Measurements from ENCODE around the gene IL31RA. TPM values are rescaled to one million over a fixed set of nuclear protein-coding genes. Genes with fewer than 3 reads are reported as not detected.

The IL31RA gene
- total and polyA plus RNA-seq, 2 of the 13 experiments (the other 11 are each of a cell fraction or from before 2014, with no cell fraction given), result not detected

DNA sequence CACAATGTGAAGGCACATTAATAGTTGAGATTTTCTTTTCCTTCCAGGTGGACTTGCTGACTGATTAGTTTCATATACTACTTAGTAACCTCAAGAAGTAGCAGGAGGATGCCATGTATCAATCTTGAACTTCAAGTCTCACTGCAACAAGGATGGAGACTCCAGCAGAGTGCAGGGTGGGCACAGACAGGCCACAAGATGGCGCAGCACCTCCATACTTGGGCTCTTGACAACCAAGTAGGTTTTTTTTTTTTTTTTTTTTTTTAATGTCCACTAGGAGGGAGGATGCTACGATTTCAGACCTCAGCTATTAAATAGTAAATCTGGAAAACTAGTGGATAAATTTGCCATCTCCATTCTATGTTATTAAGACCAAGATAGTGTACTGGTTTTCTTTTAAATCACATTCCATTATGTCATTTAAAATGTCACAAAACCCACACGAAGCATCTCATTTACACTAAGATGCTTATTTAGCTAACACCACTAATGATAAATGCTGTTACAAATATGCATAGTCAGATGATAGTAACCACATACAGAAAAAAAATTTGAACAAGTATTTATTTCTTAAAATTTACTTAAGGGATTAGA lies 85.0 kb downstream of the IL31RA start (continued):
- TF ChIP-seq, protein P1, sequence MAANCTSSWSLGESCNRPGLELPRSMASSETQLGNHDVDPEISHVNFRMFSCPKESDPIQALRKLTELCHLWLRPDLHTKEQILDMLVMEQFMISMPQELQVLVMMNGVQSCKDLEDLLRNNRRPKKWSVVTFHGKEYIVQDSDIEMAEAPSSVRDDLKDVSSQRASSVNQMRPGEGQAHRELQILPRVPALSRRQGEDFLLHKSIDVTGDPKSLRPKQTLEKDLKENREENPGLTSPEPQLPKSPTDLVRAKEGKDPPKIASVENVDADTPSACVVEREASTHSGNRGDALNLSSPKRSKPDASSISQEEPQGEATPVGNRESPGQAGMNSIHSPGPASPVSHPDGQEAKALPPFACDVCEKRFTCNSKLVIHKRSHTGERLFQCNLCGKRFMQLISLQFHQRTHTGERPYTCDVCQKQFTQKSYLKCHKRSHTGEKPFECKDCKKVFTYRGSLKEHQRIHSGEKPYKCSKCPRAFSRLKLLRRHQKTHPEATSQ (CRISPR knock-in tag; IDR thresholded peaks at IDR 0.05; ENCODE audit: borderline replicate concordance), result no peak
- no peak for TF ChIP-seq CBFB (CRISPR knock-in tag; IDR thresholded peaks at IDR 0.05)
- TF ChIP-seq, protein P2, sequence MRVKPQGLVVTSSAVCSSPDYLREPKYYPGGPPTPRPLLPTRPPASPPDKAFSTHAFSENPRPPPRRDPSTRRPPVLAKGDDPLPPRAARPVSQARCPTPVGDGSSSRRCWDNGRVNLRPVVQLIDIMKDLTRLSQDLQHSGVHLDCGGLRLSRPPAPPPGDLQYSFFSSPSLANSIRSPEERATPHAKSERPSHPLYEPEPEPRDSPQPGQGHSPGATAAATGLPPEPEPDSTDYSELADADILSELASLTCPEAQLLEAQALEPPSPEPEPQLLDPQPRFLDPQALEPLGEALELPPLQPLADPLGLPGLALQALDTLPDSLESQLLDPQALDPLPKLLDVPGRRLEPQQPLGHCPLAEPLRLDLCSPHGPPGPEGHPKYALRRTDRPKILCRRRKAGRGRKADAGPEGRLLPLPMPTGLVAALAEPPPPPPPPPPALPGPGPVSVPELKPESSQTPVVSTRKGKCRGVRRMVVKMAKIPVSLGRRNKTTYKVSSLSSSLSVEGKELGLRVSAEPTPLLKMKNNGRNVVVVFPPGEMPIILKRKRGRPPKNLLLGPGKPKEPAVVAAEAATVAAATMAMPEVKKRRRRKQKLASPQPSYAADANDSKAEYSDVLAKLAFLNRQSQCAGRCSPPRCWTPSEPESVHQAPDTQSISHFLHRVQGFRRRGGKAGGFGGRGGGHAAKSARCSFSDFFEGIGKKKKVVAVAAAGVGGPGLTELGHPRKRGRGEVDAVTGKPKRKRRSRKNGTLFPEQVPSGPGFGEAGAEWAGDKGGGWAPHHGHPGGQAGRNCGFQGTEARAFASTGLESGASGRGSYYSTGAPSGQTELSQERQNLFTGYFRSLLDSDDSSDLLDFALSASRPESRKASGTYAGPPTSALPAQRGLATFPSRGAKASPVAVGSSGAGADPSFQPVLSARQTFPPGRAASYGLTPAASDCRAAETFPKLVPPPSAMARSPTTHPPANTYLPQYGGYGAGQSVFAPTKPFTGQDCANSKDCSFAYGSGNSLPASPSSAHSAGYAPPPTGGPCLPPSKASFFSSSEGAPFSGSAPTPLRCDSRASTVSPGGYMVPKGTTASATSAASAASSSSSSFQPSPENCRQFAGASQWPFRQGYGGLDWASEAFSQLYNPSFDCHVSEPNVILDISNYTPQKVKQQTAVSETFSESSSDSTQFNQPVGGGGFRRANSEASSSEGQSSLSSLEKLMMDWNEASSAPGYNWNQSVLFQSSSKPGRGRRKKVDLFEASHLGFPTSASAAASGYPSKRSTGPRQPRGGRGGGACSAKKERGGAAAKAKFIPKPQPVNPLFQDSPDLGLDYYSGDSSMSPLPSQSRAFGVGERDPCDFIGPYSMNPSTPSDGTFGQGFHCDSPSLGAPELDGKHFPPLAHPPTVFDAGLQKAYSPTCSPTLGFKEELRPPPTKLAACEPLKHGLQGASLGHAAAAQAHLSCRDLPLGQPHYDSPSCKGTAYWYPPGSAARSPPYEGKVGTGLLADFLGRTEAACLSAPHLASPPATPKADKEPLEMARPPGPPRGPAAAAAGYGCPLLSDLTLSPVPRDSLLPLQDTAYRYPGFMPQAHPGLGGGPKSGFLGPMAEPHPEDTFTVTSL (CRISPR knock-in tag; IDR thresholded peaks at IDR 0.05; ENCODE audit: borderline replicate concordance), result no peak
- TF ChIP-seq YEATS2 (CRISPR knock-in tag; IDR thresholded peaks at IDR 0.05; ENCODE audit: borderline replicate concordance), result no peak
- TF ChIP-seq MYNN (CRISPR knock-in tag; IDR thresholded peaks at IDR 0.05; ENCODE audit: low read depth), result no peak
- TF ChIP-seq STAG1 (CRISPR knock-in tag; IDR thresholded peaks at IDR 0.05), result peak; percentile 88
- TF ChIP-seq ZSCAN31 (CRISPR knock-in tag; IDR thresholded peaks at IDR 0.05; ENCODE audit: low read depth), result no peak
- no peak for TF ChIP-seq ZNF335 (CRISPR knock-in tag; IDR thresholded peaks at IDR 0.05)
- 0 out of 2 replicates have a peak, but pooled peaks have one; percentile 10 for TF ChIP-seq FOSL2 (CRISPR knock-in tag; IDR thresholded peaks at IDR 0.05)
- TF ChIP-seq ZNF446 (CRISPR knock-in tag; IDR thresholded peaks at IDR 0.05), result no peak
- TF ChIP-seq TCF12 (IDR thresholded peaks at IDR 0.05), result no peak
- TF ChIP-seq TCF12 (CRISPR knock-in tag; IDR thresholded peaks at IDR 0.05), result no peak
- TF ChIP-seq, protein P3, sequence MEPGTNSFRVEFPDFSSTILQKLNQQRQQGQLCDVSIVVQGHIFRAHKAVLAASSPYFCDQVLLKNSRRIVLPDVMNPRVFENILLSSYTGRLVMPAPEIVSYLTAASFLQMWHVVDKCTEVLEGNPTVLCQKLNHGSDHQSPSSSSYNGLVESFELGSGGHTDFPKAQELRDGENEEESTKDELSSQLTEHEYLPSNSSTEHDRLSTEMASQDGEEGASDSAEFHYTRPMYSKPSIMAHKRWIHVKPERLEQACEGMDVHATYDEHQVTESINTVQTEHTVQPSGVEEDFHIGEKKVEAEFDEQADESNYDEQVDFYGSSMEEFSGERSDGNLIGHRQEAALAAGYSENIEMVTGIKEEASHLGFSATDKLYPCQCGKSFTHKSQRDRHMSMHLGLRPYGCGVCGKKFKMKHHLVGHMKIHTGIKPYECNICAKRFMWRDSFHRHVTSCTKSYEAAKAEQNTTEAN (CRISPR knock-in tag; conservative IDR thresholded peaks at IDR 0.05), result no peak
- TF ChIP-seq HMG20B (CRISPR knock-in tag; conservative IDR thresholded peaks at IDR 0.05), result no peak
- TF ChIP-seq RBFOX2 (IDR thresholded peaks at IDR 0.05; ENCODE audit: low read depth, low read length), result no peak
- no peak for TF ChIP-seq ZNF83 (CRISPR knock-in tag; IDR thresholded peaks at IDR 0.05; ENCODE audit: borderline replicate concordance)
- TF ChIP-seq, protein P4, sequence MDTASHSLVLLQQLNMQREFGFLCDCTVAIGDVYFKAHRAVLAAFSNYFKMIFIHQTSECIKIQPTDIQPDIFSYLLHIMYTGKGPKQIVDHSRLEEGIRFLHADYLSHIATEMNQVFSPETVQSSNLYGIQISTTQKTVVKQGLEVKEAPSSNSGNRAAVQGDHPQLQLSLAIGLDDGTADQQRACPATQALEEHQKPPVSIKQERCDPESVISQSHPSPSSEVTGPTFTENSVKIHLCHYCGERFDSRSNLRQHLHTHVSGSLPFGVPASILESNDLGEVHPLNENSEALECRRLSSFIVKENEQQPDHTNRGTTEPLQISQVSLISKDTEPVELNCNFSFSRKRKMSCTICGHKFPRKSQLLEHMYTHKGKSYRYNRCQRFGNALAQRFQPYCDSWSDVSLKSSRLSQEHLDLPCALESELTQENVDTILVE (CRISPR knock-in tag; IDR thresholded peaks at IDR 0.05), result no peak
- TF ChIP-seq, protein P5, sequence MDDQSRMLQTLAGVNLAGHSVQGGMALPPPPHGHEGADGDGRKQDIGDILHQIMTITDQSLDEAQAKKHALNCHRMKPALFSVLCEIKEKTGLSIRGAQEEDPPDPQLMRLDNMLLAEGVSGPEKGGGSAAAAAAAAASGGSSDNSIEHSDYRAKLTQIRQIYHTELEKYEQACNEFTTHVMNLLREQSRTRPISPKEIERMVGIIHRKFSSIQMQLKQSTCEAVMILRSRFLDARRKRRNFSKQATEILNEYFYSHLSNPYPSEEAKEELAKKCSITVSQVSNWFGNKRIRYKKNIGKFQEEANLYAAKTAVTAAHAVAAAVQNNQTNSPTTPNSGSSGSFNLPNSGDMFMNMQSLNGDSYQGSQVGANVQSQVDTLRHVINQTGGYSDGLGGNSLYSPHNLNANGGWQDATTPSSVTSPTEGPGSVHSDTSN (CRISPR knock-in tag; IDR thresholded peaks at IDR 0.05; ENCODE audit: borderline replicate concordance), result no peak
- TF ChIP-seq RBM22 (optimal IDR thresholded peaks at IDR 0.05; ENCODE audit: low read length), result peak; percentile 66

Data from HepG2 (cell line).